ENCODE results near the gene CAPNS1.
"Not testable (repeated sequence)": the region's sequence is repeated elsewhere in the genome, so short reads cannot be mapped to it uniquely, and the experiment has no call there.

Gene CAPNS1

GRCh38 chr19:36182612-36183244, 42.9 kb downstream of the CAPNS1 start:
- Histone ChIP-seq H4K12ac (ENCODE audit: low read depth, low read length) (no peak overlapping the region), H3K36me3 (ENCODE audit: control insufficient read depth in 1 of 2, insufficient read depth in 2 of 2, low read length in 2 of 2) (peaks cover 0 to 1% of the 10 kb centered on the region in 2 experiments), H3K18ac (ENCODE audit: low read length) (no peak overlapping the region), H3K79me2 (ENCODE audit: control insufficient read depth, insufficient read depth, low read length, poor library complexity) (no peaks in the 10 kb centered on the region), H3K14ac (ENCODE audit: low read length) (no peak overlapping the region), H3K27ac (ENCODE audit: low read depth, low read length) (peak overlapping the region; percentile 28), H2AK5ac (ENCODE audit: low read length) (no peak overlapping the region), H3K79me1 (ENCODE audit: low read length) (no peaks in the 10 kb centered on the region), H3K4me2 (ENCODE audit: low read length) (peak overlapping the region; percentile 25), H3K23ac (ENCODE audit: low read length) (no peak overlapping the region), H3K9ac (ENCODE audit: low read length) (no peak overlapping the region), H3K4me3 (ENCODE audit: low read depth, low read length) (no peak overlapping the region), H2BK5ac (ENCODE audit: low read depth, low read length, poor library complexity) (peak overlapping the region; percentile 21), H3K4ac (ENCODE audit: low read depth, low read length) (no peak overlapping the region), H4K91ac (ENCODE audit: low read depth, low read length) (no peak overlapping the region), H3K9me3 (ENCODE audit: insufficient read depth, low read depth, low read length) (no peaks in the 10 kb centered on the region), H2AFZ (ENCODE audit: insufficient read depth, low read length, poor library complexity) (no peak overlapping the region), H3K27me3 (ENCODE audit: insufficient read depth, low read length) (no peaks in the 10 kb centered on the region), H3K4me1 (ENCODE audit: control insufficient read depth in 1 of 2, insufficient read depth in 2 of 2, low read length in 2 of 2) (peaks cover 4 to 11% of the 10 kb centered on the region in 2 experiments), H2BK120ac (ENCODE audit: insufficient read depth, low read length, poor library complexity) (no peak overlapping the region), H2BK12ac (ENCODE audit: low read length) (no peak overlapping the region), H4K8ac (ENCODE audit: low read depth, low read length) (no peak overlapping the region)
- WGBS (ENCODE audit: extremely low coverage, insufficient coverage, insufficient read length) = no CpG with 5 or more reads among the region's 17 CpGs
- peak; percentile 91 to 95 for DNase-seq

- no CpG with 5 or more reads among the region's 10 CpGs for WGBS (ENCODE audit: extremely low coverage, insufficient coverage, insufficient read length)
- no peaks in the 10 kb centered on the region for H3K9me3 ChIP-seq (ENCODE audit: insufficient read depth, low read depth, low read length)
Observed at GRCh38 chr19:36183245-36183628, 43.4 kb downstream of the CAPNS1 start.

GRCh38 chr19:36186722-36187121, 46.9 kb downstream of the CAPNS1 start:
- H3K4me3 ChIP-seq (ENCODE audit: low read depth, low read length); H3K4me2 ChIP-seq (ENCODE audit: low read length); H3K36me3 ChIP-seq (ENCODE audit: control insufficient read depth in 1 of 2, insufficient read depth in 2 of 2, low read length in 2 of 2); H3K9ac ChIP-seq (ENCODE audit: low read length); H3K23ac ChIP-seq (ENCODE audit: low read length); H4K8ac ChIP-seq (ENCODE audit: low read depth, low read length); H3K18ac ChIP-seq (ENCODE audit: low read length); H3K14ac ChIP-seq (ENCODE audit: low read length); H4K91ac ChIP-seq (ENCODE audit: low read depth, low read length); H3K9me3 ChIP-seq (ENCODE audit: insufficient read depth, low read depth, low read length); H3K27ac ChIP-seq (ENCODE audit: low read depth, low read length); H3K4ac ChIP-seq (ENCODE audit: low read depth, low read length); H2BK5ac ChIP-seq (ENCODE audit: low read depth, low read length, poor library complexity); H4K12ac ChIP-seq (ENCODE audit: low read depth, low read length); H2AK5ac ChIP-seq (ENCODE audit: low read length); H2BK120ac ChIP-seq (ENCODE audit: insufficient read depth, low read length, poor library complexity); DNase-seq; H2AFZ ChIP-seq (ENCODE audit: insufficient read depth, low read length, poor library complexity); H3K27me3 ChIP-seq (ENCODE audit: insufficient read depth, low read length); H3K79me1 ChIP-seq (ENCODE audit: low read length); H2BK12ac ChIP-seq (ENCODE audit: low read length); H3K79me2 ChIP-seq (ENCODE audit: control insufficient read depth, insufficient read depth, low read length, poor library complexity): not testable (repeated sequence)
- peaks cover 4 to 11% of the 10 kb centered on the region in 2 experiments for H3K4me1 ChIP-seq (ENCODE audit: control insufficient read depth in 1 of 2, insufficient read depth in 2 of 2, low read length in 2 of 2)
- no CpG with 5 or more reads among the region's 5 CpGs for WGBS (ENCODE audit: extremely low coverage, insufficient coverage, insufficient read length)

More at GRCh38 chr19:36183245-36183628, 43.4 kb downstream of the CAPNS1 start:
- Histone ChIP-seq H3K27me3 (ENCODE audit: insufficient read depth, low read length) (no peaks in the 10 kb centered on the region), H3K4me3 (ENCODE audit: low read depth, low read length) (no peak overlapping the region), H3K79me1 (ENCODE audit: low read length) (no peaks in the 10 kb centered on the region), H3K4me2 (ENCODE audit: low read length) (peak overlapping the region; percentile 25), H4K91ac (ENCODE audit: low read depth, low read length) (no peak overlapping the region), H2BK12ac (ENCODE audit: low read length) (no peak overlapping the region), H2AK5ac (ENCODE audit: low read length) (no peak overlapping the region), H3K27ac (ENCODE audit: low read depth, low read length) (peak overlapping the region; percentile 28), H3K23ac (ENCODE audit: low read length) (no peak overlapping the region), H3K36me3 (ENCODE audit: control insufficient read depth in 1 of 2, insufficient read depth in 2 of 2, low read length in 2 of 2) (peaks cover 0 to 2% of the 10 kb centered on the region in 2 experiments), H2BK120ac (ENCODE audit: insufficient read depth, low read length, poor library complexity) (peak overlapping the region; percentile 62), H3K4me1 (ENCODE audit: control insufficient read depth in 1 of 2, insufficient read depth in 2 of 2, low read length in 2 of 2) (peaks cover 4 to 11% of the 10 kb centered on the region in 2 experiments), H3K79me2 (ENCODE audit: control insufficient read depth, insufficient read depth, low read length, poor library complexity) (no peaks in the 10 kb centered on the region), H2AFZ (ENCODE audit: insufficient read depth, low read length, poor library complexity) (no peak overlapping the region), H3K9ac (ENCODE audit: low read length) (no peak overlapping the region), H3K4ac (ENCODE audit: low read depth, low read length) (no peak overlapping the region), H3K18ac (ENCODE audit: low read length) (no peak overlapping the region), H2BK5ac (ENCODE audit: low read depth, low read length, poor library complexity) (peak overlapping the region; percentile 6), H3K14ac (ENCODE audit: low read length) (no peak overlapping the region), H4K12ac (ENCODE audit: low read depth, low read length) (no peak overlapping the region), H4K8ac (ENCODE audit: low read depth, low read length) (no peak overlapping the region)
- DNase-seq = peak; percentile 88 to 89

GRCh38 chr19:36196249-36196648, 56.4 kb downstream of the CAPNS1 start:
- Histone ChIP-seq H3K9ac (ENCODE audit: low read length) (no peak overlapping the region), H3K27me3 (ENCODE audit: insufficient read depth, low read length) (no peaks in the 10 kb centered on the region), H3K4ac (ENCODE audit: low read depth, low read length) (no peak overlapping the region), H4K12ac (ENCODE audit: low read depth, low read length) (no peak overlapping the region), H4K8ac (ENCODE audit: low read depth, low read length) (no peak overlapping the region), H3K27ac (ENCODE audit: low read depth, low read length) (no peak overlapping the region), H3K9me3 (ENCODE audit: insufficient read depth, low read depth, low read length) (no peaks in the 10 kb centered on the region), H2BK12ac (ENCODE audit: low read length) (no peak overlapping the region), H3K4me2 (ENCODE audit: low read length) (no peak overlapping the region), H2BK5ac (ENCODE audit: low read depth, low read length, poor library complexity) (no peak overlapping the region), H3K4me1 (ENCODE audit: control insufficient read depth in 1 of 2, insufficient read depth in 2 of 2, low read length in 2 of 2) (no peaks in the 10 kb centered on the region), H3K23ac (ENCODE audit: low read length) (no peak overlapping the region), H4K91ac (ENCODE audit: low read depth, low read length) (no peak overlapping the region), H3K79me1 (ENCODE audit: low read length) (no peaks in the 10 kb centered on the region), H3K18ac (ENCODE audit: low read length) (no peak overlapping the region), H3K36me3 (ENCODE audit: control insufficient read depth in 1 of 2, insufficient read depth in 2 of 2, low read length in 2 of 2) (peaks cover 4 to 7% of the 10 kb centered on the region in 2 experiments), H2BK120ac (ENCODE audit: insufficient read depth, low read length, poor library complexity) (no peak overlapping the region), H3K4me3 (ENCODE audit: low read depth, low read length) (no peak overlapping the region), H2AK5ac (ENCODE audit: low read length) (no peak overlapping the region), H3K14ac (ENCODE audit: low read length) (no peak overlapping the region), H2AFZ (ENCODE audit: insufficient read depth, low read length, poor library complexity) (no peak overlapping the region), H3K79me2 (ENCODE audit: control insufficient read depth, insufficient read depth, low read length, poor library complexity) (no peaks in the 10 kb centered on the region)
- no peak for DNase-seq
- WGBS (ENCODE audit: extremely low coverage, insufficient coverage, insufficient read length) = no CpG with 5 or more reads among the region's 2 CpGs

All from trophoblast cell (in vitro differentiated cells and primary cell).